Upper lobe of left lung (tissue), 4 donors: ENCODE data around the gene PFN3.

Experiments
- CTCF ChIP-seq, 6 experiments: fragments of 450-650 bp in 4 of 6; fragments of 200-600 bp in 2 of 6; sonication (generic) in 2 of 6; IDR thresholded peaks; one replicate each; pipeline ENCODE4 v1.5.1; 2016 to 2019; ENCODE audit warnings: antibody characterized with exemption in 6 of 6
- EP300 ChIP-seq, 4 donors: sonication (generic); formaldehyde crosslinking; IDR thresholded peaks; one replicate each; pipeline ENCODE4 v1.5.1; 2017; ENCODE audit warnings: antibody characterized with exemption in 4 of 4, control low read depth in 2 of 4
- POLR2A ChIP-seq, 4 donors: fragments of 450-650 bp; IDR thresholded peaks; one replicate each; pipeline ENCODE4 v1.5.1; 2016 to 2017; ENCODE audit warnings: antibody characterized with exemption in 4 of 4, mild to moderate bottlenecking in 2 of 4

GRCh38 chr5:177359860-177360259 is 40.6 kb downstream of the PFN3 start:
- TF ChIP-seq CTCF (IDR thresholded peaks at IDR 0.05) (no peak), POLR2A (IDR thresholded peaks at IDR 0.05) (no peak), EP300 (IDR thresholded peaks at IDR 0.05) (no peak)
